ENCODE results near the gene PTPRN2. TPM values are rescaled to one million over a fixed set of nuclear protein-coding genes. Genes with fewer than 3 reads are reported as not detected.

The PTPRN2 gene
- total and polyA plus RNA-seq, 2 of the 13 experiments (the other 11 are each of a cell fraction or from before 2014, with no cell fraction given): 2.5 to 24.2 TPM

- no peak for FAIRE-seq
These were observed 1072.9 kb downstream of the PTPRN2 start for GRCh38 chr7:157514746-157515145.

DNA sequence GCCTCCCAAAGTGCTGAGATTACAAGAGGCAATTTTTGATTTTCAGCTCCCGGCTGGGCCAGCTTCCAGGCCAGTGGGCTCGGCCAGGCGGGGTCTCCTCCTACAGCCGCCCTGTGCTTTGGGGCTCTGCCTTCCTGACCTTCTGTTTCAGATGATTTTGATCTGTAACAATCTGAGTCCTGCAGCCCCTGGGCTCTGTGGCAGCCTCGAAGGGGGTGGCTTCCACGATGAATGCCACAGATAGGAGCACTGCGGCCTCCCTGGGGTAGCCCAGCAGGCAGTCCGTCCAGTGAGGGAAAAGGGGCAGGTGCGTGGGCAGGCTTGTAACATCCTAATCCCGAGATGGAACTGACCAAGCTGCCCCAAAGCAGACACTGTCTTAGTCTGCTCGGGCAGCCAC is 1073.3 kb downstream of the PTPRN2 start:
- BruUV-seq (replicated peaks): no TSS peak
- DNase-seq (ENCODE audit: low spot score): no peak
- 45% methylated on average over 4 of the region's 11 CpGs for WGBS (ENCODE audit: low lambda C conversion rate)
- TF ChIP-seq, protein P1, sequence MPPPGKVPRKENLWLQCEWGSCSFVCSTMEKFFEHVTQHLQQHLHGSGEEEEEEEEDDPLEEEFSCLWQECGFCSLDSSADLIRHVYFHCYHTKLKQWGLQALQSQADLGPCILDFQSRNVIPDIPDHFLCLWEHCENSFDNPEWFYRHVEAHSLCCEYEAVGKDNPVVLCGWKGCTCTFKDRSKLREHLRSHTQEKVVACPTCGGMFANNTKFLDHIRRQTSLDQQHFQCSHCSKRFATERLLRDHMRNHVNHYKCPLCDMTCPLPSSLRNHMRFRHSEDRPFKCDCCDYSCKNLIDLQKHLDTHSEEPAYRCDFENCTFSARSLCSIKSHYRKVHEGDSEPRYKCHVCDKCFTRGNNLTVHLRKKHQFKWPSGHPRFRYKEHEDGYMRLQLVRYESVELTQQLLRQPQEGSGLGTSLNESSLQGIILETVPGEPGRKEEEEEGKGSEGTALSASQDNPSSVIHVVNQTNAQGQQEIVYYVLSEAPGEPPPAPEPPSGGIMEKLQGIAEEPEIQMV (CRISPR knock-in tag; IDR thresholded peaks at IDR 0.05; ENCODE audit: low read depth): no peak
- TF ChIP-seq JUNB (CRISPR knock-in tag; IDR thresholded peaks at IDR 0.05; ENCODE audit: borderline replicate concordance) (no peak), HES4 (CRISPR knock-in tag; IDR thresholded peaks at IDR 0.05; ENCODE audit: borderline replicate concordance) (no peak)
- TF ChIP-seq, protein P2, sequence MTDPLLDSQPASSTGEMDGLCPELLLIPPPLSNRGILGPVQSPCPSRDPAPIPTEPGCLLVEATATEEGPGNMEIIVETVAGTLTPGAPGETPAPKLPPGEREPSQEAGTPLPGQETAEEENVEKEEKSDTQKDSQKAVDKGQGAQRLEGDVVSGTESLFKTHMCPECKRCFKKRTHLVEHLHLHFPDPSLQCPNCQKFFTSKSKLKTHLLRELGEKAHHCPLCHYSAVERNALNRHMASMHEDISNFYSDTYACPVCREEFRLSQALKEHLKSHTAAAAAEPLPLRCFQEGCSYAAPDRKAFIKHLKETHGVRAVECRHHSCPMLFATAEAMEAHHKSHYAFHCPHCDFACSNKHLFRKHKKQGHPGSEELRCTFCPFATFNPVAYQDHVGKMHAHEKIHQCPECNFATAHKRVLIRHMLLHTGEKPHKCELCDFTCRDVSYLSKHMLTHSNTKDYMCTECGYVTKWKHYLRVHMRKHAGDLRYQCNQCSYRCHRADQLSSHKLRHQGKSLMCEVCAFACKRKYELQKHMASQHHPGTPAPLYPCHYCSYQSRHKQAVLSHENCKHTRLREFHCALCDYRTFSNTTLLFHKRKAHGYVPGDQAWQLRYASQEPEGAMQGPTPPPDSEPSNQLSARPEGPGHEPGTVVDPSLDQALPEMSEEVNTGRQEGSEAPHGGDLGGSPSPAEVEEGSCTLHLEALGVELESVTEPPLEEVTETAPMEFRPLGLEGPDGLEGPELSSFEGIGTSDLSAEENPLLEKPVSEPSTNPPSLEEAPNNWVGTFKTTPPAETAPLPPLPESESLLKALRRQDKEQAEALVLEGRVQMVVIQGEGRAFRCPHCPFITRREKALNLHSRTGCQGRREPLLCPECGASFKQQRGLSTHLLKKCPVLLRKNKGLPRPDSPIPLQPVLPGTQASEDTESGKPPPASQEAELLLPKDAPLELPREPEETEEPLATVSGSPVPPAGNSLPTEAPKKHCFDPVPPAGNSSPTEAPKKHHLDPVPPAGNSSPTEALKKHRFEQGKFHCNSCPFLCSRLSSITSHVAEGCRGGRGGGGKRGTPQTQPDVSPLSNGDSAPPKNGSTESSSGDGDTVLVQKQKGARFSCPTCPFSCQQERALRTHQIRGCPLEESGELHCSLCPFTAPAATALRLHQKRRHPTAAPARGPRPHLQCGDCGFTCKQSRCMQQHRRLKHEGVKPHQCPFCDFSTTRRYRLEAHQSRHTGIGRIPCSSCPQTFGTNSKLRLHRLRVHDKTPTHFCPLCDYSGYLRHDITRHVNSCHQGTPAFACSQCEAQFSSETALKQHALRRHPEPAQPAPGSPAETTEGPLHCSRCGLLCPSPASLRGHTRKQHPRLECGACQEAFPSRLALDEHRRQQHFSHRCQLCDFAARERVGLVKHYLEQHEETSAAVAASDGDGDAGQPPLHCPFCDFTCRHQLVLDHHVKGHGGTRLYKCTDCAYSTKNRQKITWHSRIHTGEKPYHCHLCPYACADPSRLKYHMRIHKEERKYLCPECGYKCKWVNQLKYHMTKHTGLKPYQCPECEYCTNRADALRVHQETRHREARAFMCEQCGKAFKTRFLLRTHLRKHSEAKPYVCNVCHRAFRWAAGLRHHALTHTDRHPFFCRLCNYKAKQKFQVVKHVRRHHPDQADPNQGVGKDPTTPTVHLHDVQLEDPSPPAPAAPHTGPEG (CRISPR knock-in tag; IDR thresholded peaks at IDR 0.05): no peak

More at GRCh38 chr7:157514746-157515145, 1072.9 kb downstream of the PTPRN2 start:
- Histone ChIP-seq H3K4me1 (ENCODE audit: insufficient read depth, low read length) (no peaks in the 10 kb centered on the region), H3K27ac (ENCODE audit: extremely low read length, insufficient read depth, low read length) (no peak overlapping the region), H3K27me3 (ENCODE audit: control insufficient read depth in 1 of 2, insufficient read depth in 2 of 2, low read length in 2 of 2) (peaks cover 12 to 65% of the 10 kb centered on the region in 2 experiments), H2AFZ (ENCODE audit: low read length) (no peak overlapping the region), H3K36me3 (replicated peaks in 1 of 2; ENCODE audit: control insufficient read depth in 1 of 2, insufficient read depth in 2 of 2, low read length in 2 of 2) (no peaks in the 10 kb centered on the region), H3K4me3 (replicated peaks in 1 of 3; ENCODE audit: insufficient read depth in 1 of 3, low read depth in 2 of 3, low read length in 3 of 3) (no peak overlapping the region), H3K9me3 (ENCODE audit: low read length) (no peaks in the 10 kb centered on the region), H4K20me1 (ENCODE audit: insufficient read depth, low read length) (no peaks in the 10 kb centered on the region), H3K79me2 (ENCODE audit: insufficient read depth, low read length) (no peaks in the 10 kb centered on the region), H3K4me2 (ENCODE audit: low read depth, low read length) (no peak overlapping the region), H3K9ac (ENCODE audit: insufficient read depth, low read depth, low read length) (no peak overlapping the region)
- ATAC-seq: no peak
- intact Hi-C loops (cut with micrococcal nuclease; ENCODE audit: unreplicated experiment) (no loop called here), in situ Hi-C loops (cut with HindIII; ENCODE audit: extremely low pct_ligation_motif_present, low pct_unique_long_range_greater_than_20kb) (no loop called here)
- BruUV-seq (replicated peaks): no TSS peak
- ChIA-PET CTCF (ENCODE audit: low intra/inter-chr PET ratio, low total read pairs) (no interaction called here), POLR2A (no interaction called here)
- TF ChIP-seq SMARCE1 (IDR thresholded peaks at IDR 0.05; ENCODE audit: borderline replicate concordance): no peak
- no peak for TF ChIP-seq ZNF335 (CRISPR knock-in tag; IDR thresholded peaks at IDR 0.05)
- no peak for TF ChIP-seq IRF2 (CRISPR knock-in tag; IDR thresholded peaks at IDR 0.05)
- TF ChIP-seq, protein P3, sequence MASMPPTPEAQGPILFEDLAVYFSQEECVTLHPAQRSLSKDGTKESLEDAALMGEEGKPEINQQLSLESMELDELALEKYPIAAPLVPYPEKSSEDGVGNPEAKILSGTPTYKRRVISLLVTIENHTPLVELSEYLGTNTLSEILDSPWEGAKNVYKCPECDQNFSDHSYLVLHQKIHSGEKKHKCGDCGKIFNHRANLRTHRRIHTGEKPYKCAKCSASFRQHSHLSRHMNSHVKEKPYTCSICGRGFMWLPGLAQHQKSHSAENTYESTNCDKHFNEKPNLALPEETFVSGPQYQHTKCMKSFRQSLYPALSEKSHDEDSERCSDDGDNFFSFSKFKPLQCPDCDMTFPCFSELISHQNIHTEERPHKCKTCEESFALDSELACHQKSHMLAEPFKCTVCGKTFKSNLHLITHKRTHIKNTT (CRISPR knock-in tag; IDR thresholded peaks at IDR 0.05): no peak
- TF ChIP-seq CBX1 (IDR thresholded peaks at IDR 0.05; ENCODE audit: low read depth): no peak
- no peak for TF ChIP-seq MTF1 (CRISPR knock-in tag; IDR thresholded peaks at IDR 0.05)
- TF ChIP-seq DNMT1 (CRISPR knock-in tag; IDR thresholded peaks at IDR 0.05): no peak
- no peak for TF ChIP-seq ZNF235 (CRISPR knock-in tag; IDR thresholded peaks at IDR 0.05; ENCODE audit: borderline replicate concordance)
- no peak for TF ChIP-seq ZNF446 (CRISPR knock-in tag; IDR thresholded peaks at IDR 0.05)
- TF ChIP-seq FOXJ3 (CRISPR knock-in tag; IDR thresholded peaks at IDR 0.05; ENCODE audit: borderline replicate concordance): no peak
- no peak for TF ChIP-seq ZNF703 (CRISPR knock-in tag; IDR thresholded peaks at IDR 0.05; ENCODE audit: borderline replicate concordance)
- TF ChIP-seq ZNF816 (CRISPR knock-in tag; IDR thresholded peaks at IDR 0.05; ENCODE audit: borderline replicate concordance): no peak
- TF ChIP-seq POLR2AphosphoS5 (IDR thresholded peaks at IDR 0.05; ENCODE audit: low read depth, low read length): no peak
- TF ChIP-seq ZNF781 (CRISPR knock-in tag; IDR thresholded peaks at IDR 0.05; ENCODE audit: borderline replicate concordance, not compliant biosample characterization): no peak
- no peak for TF ChIP-seq FOXK2 (IDR thresholded peaks at IDR 0.05)
- no peak for DNase-seq (ENCODE audit: low spot score)
- 0% methylated on average over 2 of the region's 6 CpGs for WGBS (ENCODE audit: low lambda C conversion rate)

More for the DNA sequence above, 1073.3 kb downstream of the PTPRN2 start:
- no peak overlapping the region for H3K9ac ChIP-seq (ENCODE audit: insufficient read depth, low read depth, low read length)
- no peaks in the 10 kb centered on the region for H3K79me2 ChIP-seq (ENCODE audit: insufficient read depth, low read length)
- ATAC-seq (no peak), FAIRE-seq (no peak)
- no peaks in the 10 kb centered on the region for H3K4me1 ChIP-seq (ENCODE audit: insufficient read depth, low read length)
- no peaks in the 10 kb centered on the region for H3K36me3 ChIP-seq (replicated peaks in 1 of 2; ENCODE audit: control insufficient read depth in 1 of 2, insufficient read depth in 2 of 2, low read length in 2 of 2)
- no peaks in the 10 kb centered on the region for H4K20me1 ChIP-seq (ENCODE audit: insufficient read depth, low read length)
- intact Hi-C loops (cut with micrococcal nuclease; ENCODE audit: unreplicated experiment) (no loop called here), in situ Hi-C loops (cut with HindIII; ENCODE audit: extremely low pct_ligation_motif_present, low pct_unique_long_range_greater_than_20kb) (no loop called here)
- H3K4me2 ChIP-seq (ENCODE audit: low read depth, low read length): no peak overlapping the region
- peaks cover 11 to 61% of the 10 kb centered on the region in 2 experiments for H3K27me3 ChIP-seq (ENCODE audit: control insufficient read depth in 1 of 2, insufficient read depth in 2 of 2, low read length in 2 of 2)
- POLR2A ChIA-PET: no interaction called here
- no peak overlapping the region for H2AFZ ChIP-seq (ENCODE audit: low read length)
- CTCF ChIA-PET (ENCODE audit: low intra/inter-chr PET ratio, low total read pairs): no interaction called here
- H3K27ac ChIP-seq (ENCODE audit: extremely low read length, insufficient read depth, low read length): no peak overlapping the region
- no peak overlapping the region for H3K4me3 ChIP-seq (replicated peaks in 1 of 3; ENCODE audit: insufficient read depth in 1 of 3, low read depth in 2 of 3, low read length in 3 of 3)
- no peaks in the 10 kb centered on the region for H3K9me3 ChIP-seq (ENCODE audit: low read length)
